ENCODE data around the gene TBXA2R. TPM values are rescaled to one million over a fixed set of nuclear protein-coding genes. Genes with fewer than 3 reads are reported as not detected.
"Not testable (repeated sequence)": the region's sequence is repeated elsewhere in the genome, so short reads cannot be mapped to it uniquely, and the experiment has no call there.

The TBXA2R gene
- total RNA-seq, 2 experiments from 2014 or later = 0.20 to 0.23 TPM

DNA sequence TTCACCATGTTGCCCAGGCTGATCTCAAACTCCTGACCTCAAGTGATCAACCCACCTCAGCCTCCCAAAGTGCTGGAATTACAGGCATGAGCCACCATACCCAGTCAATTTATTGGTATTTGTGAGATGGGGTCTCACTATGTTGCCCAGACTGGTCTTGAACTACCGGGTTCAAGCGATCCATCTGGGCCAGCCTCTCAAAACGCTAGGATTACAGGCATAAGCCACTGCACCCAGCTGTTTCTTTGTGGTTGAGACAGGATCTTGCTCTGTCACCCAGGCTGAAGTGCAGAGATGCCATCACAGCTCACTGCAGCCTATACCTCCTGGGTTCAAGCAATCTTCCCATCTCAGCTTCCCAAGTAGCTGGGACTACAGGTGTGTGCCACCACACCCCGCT, 24.9 kb downstream of the TBXA2R start:
- H3K27ac Mint-ChIP-seq; H3K36me3 Mint-ChIP-seq (ENCODE audit: low read depth); H3K4me3 Mint-ChIP-seq; DNase-seq; H3K9me3 Mint-ChIP-seq; H3K4me1 Mint-ChIP-seq; POLR2A ChIA-PET; H3K27me3 Mint-ChIP-seq: not testable (repeated sequence)
- CTCF ChIA-PET = interaction anchor here (0.8 kb wide), 1 partner anchor 9 kb away, joined by 3 read pairs; no protein-coding TSS in a partner anchor

DNA sequence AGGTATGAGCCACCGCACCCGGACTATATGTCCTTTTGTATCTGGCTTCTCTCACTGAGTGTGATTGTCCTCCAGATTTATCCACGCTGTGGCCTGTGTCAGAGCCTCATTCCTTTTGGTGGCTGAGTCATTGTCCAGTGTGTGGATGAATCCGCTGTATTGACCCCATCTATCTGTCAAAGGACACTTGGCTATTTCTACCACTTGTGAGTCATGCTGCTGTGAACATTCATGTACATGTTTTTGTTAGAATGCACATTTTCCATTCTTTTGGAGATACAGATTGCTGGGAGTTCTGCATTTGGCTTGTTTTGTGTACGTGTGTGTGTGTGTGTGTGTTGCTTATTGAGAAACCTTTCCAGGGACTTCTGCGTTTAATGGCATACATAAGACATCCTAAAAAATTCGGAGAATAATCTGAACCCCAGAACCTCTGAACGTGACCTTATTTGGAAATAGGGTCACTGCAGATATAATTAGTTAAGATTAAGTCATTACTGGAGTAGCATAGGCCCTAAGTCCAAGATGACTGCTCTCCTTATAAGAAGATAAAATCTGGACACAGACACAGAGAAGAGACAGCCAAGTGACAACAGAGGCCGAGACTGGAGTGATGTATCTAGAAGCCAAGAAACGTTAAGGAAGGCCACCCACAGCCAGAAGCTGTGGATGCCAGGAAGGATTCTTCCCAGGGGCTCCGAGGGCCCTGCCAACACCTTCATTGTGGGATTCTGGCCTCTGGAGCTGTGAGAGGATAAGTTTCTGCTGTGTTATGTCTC, 26.3 kb downstream of the TBXA2R start:
- Mint-ChIP-seq H3K27ac (no peak overlapping the region), H3K4me1 (no peaks in the 10 kb centered on the region), H3K36me3 (ENCODE audit: low read depth) (peaks cover 5% of the 10 kb centered on the region), H3K4me3 (no peak overlapping the region), H3K27me3 (peaks cover 4% of the 10 kb centered on the region), H3K9me3 (no peaks in the 10 kb centered on the region)
- POLR2A ChIA-PET = no interaction called here
- DNase-seq = no peak
- CTCF ChIA-PET = no interaction called here

DNA sequence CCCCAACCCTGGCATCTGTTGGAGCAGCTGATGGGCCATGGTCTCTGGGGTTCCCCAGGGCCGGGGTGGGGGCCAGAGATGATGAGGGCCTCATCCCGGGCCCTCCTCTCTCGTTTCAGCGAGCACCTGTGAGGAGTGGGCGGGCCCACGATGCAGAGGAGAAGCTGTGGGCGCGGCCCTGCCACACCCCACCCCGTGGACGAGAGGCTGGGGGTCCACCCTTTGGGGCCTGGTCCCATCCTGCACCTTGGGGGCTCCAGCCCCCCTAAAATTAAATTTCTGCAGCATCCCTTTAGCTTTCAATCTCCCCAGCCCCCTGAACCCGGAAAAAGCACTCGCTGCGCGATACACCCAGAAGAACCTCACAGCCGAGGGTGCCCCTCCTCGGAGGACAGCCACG, 28.3 kb downstream of the TBXA2R start:
- no peak for DNase-seq
- ChIA-PET CTCF (no interaction called here), POLR2A (interaction anchor here (1.4 kb wide), 1 partner anchor 46 kb away, joined by 3 read pairs; no protein-coding TSS in a partner anchor)
- Mint-ChIP-seq H3K4me1 (peaks cover 3% of the 10 kb centered on the region), H3K36me3 (ENCODE audit: low read depth) (peaks cover 13% of the 10 kb centered on the region), H3K27ac (no peak overlapping the region), H3K4me3 (no peak overlapping the region), H3K9me3 (no peaks in the 10 kb centered on the region), H3K27me3 (peaks cover 2% of the 10 kb centered on the region)

- no peaks in the 10 kb centered on the region for H3K9me3 Mint-ChIP-seq
- no peak overlapping the region for H3K4me3 Mint-ChIP-seq
- H3K27me3 Mint-ChIP-seq = no peaks in the 10 kb centered on the region
- H3K36me3 Mint-ChIP-seq (ENCODE audit: low read depth) = peaks cover 13% of the 10 kb centered on the region
- ChIA-PET POLR2A (no interaction called here), CTCF (no interaction called here)
- no peak overlapping the region for H3K27ac Mint-ChIP-seq
- no peak for DNase-seq
- H3K4me1 Mint-ChIP-seq = peaks cover 3% of the 10 kb centered on the region
Measured at GRCh38 chr19:3577723-3578344, 28.8 kb downstream of the TBXA2R start.

GRCh38 chr19:3576696-3577443, 29.8 kb downstream of the TBXA2R start:
- ChIA-PET POLR2A (no interaction called here), CTCF (no interaction called here)
- Mint-ChIP-seq H3K27me3 (no peaks in the 10 kb centered on the region), H3K9me3 (no peaks in the 10 kb centered on the region), H3K4me3 (no peak overlapping the region), H3K36me3 (ENCODE audit: low read depth) (peaks cover 13% of the 10 kb centered on the region), H3K27ac (no peak overlapping the region), H3K4me1 (peaks cover 8% of the 10 kb centered on the region)
- DNase-seq = no peak

- no peak for DNase-seq
- CTCF ChIA-PET = interaction anchor here (0.8 kb wide), 1 partner anchor 20 kb away, joined by 3 read pairs; no protein-coding TSS in a partner anchor
- H3K4me3 Mint-ChIP-seq = no peak overlapping the region
- no peaks in the 10 kb centered on the region for H3K27me3 Mint-ChIP-seq
- POLR2A ChIA-PET = no interaction called here
- peaks cover 12% of the 10 kb centered on the region for H3K4me1 Mint-ChIP-seq
- H3K27ac Mint-ChIP-seq = no peak overlapping the region
- H3K9me3 Mint-ChIP-seq = no peaks in the 10 kb centered on the region
- H3K36me3 Mint-ChIP-seq (ENCODE audit: low read depth) = peaks cover 13% of the 10 kb centered on the region
Measured at GRCh38 chr19:3575949-3576673, 30.6 kb downstream of the TBXA2R start.

DNA sequence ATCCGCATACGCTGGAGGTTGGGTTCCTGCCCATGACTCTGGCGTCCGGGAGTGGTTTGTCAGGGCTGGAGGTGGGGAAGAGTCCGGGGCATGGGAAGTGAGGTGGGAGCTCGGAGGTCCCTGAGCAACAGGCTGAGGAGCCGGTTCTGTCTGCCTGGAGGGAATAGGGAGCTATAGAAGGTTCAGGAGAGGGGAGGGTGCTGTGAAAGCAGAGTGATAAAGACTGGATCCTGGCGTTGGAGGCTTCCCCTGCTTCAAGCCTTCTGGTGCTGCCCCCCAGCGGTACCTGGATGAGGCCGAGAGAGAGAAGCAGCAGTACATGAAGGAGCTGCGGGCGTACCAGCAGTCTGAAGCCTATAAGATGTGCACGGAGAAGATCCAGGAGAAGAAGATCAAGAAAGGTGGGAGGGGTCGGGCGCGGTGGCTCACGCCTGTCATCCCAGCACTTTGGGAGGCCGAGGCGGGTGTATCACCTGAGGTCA, 31.4 kb downstream of the TBXA2R start:
- POLR2A ChIA-PET = no interaction called here
- H3K36me3 Mint-ChIP-seq (ENCODE audit: low read depth) = peaks cover 13% of the 10 kb centered on the region
- H3K9me3 Mint-ChIP-seq = no peaks in the 10 kb centered on the region
- no peaks in the 10 kb centered on the region for H3K27me3 Mint-ChIP-seq
- H3K4me1 Mint-ChIP-seq = peaks cover 12% of the 10 kb centered on the region
- H3K4me3 Mint-ChIP-seq = peak overlapping the region; percentile 8
- no peak overlapping the region for H3K27ac Mint-ChIP-seq
- CTCF ChIA-PET = interaction anchor here (0.8 kb wide), 1 partner anchor 19 kb away, joined by 3 read pairs; no protein-coding TSS in a partner anchor
- no peak for DNase-seq

DNA sequence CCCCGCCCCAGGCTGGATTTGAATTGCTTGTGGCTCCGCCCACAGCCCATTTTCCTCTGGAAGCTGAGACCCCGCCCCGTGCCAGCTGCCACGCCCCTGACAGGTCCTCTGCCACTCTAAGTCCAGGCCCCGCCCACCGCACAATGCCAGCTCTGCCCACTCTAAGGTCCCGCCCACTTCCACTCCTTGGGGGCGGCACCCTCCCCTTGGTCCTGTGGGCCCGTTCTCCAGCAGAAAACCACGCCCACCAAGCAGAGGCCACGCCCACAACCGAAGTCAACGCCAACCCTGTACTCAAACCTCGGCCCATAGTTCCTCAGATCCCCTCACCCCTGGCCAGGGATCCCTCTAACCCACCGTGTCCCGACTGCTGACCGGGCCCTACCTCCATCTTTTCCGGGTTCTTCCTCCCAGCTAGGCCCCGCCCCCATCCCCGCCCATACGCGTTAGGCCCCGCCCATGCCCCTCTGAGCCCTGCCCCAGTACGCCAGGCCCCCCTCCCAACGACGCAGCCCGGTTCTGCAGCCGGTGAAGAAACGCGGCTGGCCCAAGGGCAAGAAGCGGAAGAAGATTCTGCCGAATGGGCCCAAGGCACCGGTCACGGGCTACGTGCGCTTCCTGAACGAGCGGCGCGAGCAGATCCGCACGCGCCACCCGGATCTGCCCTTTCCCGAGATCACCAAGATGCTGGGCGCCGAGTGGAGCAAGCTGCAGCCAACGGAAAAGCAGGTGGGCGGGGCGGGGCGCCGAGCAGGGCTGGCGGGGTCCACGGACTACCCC, 32.6 kb downstream of the TBXA2R start:
- Mint-ChIP-seq H3K27ac (peak overlapping the region; percentile 61), H3K27me3 (no peaks in the 10 kb centered on the region), H3K4me1 (peaks cover 12% of the 10 kb centered on the region), H3K4me3 (peak overlapping the region; percentile 77), H3K36me3 (ENCODE audit: low read depth) (peaks cover 13% of the 10 kb centered on the region), H3K9me3 (no peaks in the 10 kb centered on the region)
- DNase-seq = peak; percentile 95
- POLR2A ChIA-PET = interaction anchor here (0.7 to 1.5 kb wide), 6 partner anchors 17 to 188 kb away, joined by 3 to 6 read pairs (median 4); partner anchors contain the start of genes DOHH, MFSD12 and MRPL54
- CTCF ChIA-PET = interaction anchor here (1.1 kb wide), 1 partner anchor 17 kb away, joined by 3 read pairs; no protein-coding TSS in a partner anchor

DNA sequence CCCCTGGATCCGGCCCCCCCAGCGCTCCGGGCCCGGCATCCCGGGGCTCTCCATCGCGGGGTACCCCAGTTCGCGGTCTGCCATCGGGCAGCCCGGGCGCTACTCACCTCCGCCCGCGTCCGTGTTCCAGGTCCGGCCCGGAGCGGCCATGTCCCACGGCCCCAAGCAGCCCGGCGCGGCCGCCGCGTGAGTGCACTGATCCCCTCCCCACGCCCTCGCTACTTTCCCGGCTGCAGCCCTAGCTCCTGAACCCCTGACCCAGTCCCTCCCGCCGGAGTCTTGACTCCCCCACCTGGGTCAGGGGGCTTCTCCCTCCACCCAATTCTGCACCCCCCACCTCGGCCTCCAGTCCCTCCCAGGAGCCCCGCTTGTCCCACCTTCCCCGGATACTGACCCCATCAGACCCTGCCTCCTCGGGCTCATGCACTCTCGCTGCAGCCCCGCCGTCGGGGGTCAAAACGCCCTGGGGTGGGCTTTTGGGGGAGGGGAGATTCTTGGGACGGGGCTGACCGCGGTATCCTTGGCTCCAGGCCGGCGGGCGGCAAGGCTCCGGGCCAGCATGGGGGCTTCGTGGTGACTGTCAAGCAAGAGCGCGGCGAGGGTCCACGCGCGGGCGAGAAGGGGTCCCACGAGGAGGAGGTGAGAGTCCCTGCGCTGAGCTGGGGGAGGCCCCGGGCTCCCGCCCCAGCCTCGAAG, 33.4 kb downstream of the TBXA2R start:
- CTCF ChIA-PET = interaction anchor here (1.1 kb wide), 1 partner anchor 18 kb away, joined by 3 read pairs; no protein-coding TSS in a partner anchor
- Mint-ChIP-seq H3K36me3 (ENCODE audit: low read depth) (peaks cover 13% of the 10 kb centered on the region), H3K27ac (peak overlapping the region; percentile 47), H3K4me1 (peaks cover 12% of the 10 kb centered on the region), H3K27me3 (no peaks in the 10 kb centered on the region), H3K9me3 (no peaks in the 10 kb centered on the region), H3K4me3 (peak overlapping the region; percentile 77)
- POLR2A ChIA-PET = interaction anchor here (0.7 to 1.5 kb wide), 6 partner anchors 17 to 189 kb away, joined by 3 to 6 read pairs (median 4); partner anchors contain the start of genes DOHH, MFSD12 and MRPL54
- DNase-seq = no peak

DNA sequence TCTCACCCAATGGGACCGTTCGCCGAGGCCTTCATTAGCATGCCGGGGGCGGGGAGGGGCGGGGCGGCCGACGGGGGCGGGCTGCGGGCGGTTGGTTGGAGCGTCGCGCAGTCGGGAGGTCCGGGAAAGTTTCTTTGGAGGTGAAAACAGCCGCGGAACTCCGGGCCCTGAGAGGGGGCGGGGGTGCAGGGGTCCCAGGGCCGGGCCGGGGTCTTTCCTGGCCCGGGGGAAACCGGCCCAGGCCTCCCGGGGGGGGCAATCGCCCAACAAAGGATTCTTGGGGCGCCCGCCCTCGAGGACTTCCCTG, 33.9 kb downstream of the TBXA2R start, which contains the start of gene HMG20B:
TSS of gene HMG20B (plus strand) at position 90 of the 307 bp plus-strand sequence. CDS start 366 bp downstream, outside the sequence.
- peak within 1 kb of the TSS; percentile 77 for H3K4me3 Mint-ChIP-seq
- H3K27ac Mint-ChIP-seq = peak within 1 kb of the TSS; percentile 61

DNA sequence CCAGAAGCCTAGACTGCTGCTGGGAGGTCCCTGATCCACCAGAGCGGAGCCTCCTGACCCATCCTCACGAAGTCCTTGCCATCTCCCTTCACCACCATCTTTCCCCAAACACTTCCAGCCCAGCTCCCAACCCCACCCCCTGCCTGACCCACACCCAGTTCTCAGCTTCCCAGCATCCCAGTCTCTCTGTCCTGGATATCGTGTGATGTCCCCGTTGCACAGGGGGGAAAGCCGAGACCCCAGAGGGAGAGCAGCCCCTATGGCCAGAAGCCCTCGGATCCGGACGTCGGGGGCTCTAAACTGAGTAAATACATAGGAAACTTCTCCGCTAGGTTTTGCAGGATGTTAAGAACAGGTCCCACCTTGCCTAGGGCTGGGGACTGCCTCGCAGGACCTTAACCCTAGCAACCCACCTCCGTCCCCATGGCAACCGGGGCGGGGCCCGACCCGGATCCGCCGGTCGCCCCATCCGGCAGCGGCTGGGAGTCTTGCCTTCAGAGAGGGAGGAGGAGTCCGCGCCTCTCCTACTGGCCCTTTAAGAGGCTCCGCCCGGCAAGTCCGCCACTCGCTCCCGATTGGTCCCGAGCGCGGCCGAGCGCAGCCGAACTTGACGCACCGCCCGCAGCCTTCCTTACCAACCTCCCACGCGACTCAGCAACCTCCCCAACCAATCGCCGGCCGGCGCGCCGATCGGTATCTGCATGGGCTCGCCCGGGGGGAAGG, 34.4 kb downstream of the TBXA2R start:
- Mint-ChIP-seq H3K9me3 (no peaks in the 10 kb centered on the region), H3K4me3 (peak overlapping the region; percentile 77), H3K27me3 (no peaks in the 10 kb centered on the region), H3K27ac (peak overlapping the region; percentile 56), H3K36me3 (ENCODE audit: low read depth) (peaks cover 13% of the 10 kb centered on the region), H3K4me1 (peaks cover 12% of the 10 kb centered on the region)
- ChIA-PET CTCF (interaction anchor here (0.6 kb wide), 1 partner anchor 15 kb away, joined by 3 read pairs; no protein-coding TSS in a partner anchor), POLR2A (interaction anchor here (0.6 to 1.6 kb wide), 3 partner anchors 14 to 27 kb away, joined by 3 to 6 read pairs (median 3); partner anchors contain the start of gene MFSD12)
- DNase-seq = peak; percentile 100

More for the DNA sequence above, 33.9 kb downstream of the TBXA2R start, which contains the start of gene HMG20B:
- POLR2A ChIA-PET = interaction anchor here (1.1 to 1.5 kb wide), 2 partner anchors 16 to 18 kb away, joined by 5 to 6 read pairs; partner anchors contain the start of gene MFSD12
- CTCF ChIA-PET = no interaction called here
- Mint-ChIP-seq H3K36me3 (ENCODE audit: low read depth) (peaks cover 13% of the 10 kb centered on the region), H3K9me3 (no peaks in the 10 kb centered on the region), H3K4me1 (peaks cover 12% of the 10 kb centered on the region), H3K27me3 (no peaks in the 10 kb centered on the region)
- no peak for DNase-seq
